B cell (primary cell): Measurements from ENCODE around the gene MT1M. TPM values are rescaled to one million over a fixed set of nuclear protein-coding genes. Genes with fewer than 3 reads are reported as not detected.

Experiments
- ATAC-seq: fragments of 200-7000 bp; cut with Tn5 transposase; one replicate; pipeline ENCODE4 v1.10.0; 2021; ENCODE audit warnings: low read depth, mild to moderate bottlenecking, moderate number of reproducible peaks, moderate library complexity
- CTCF ChIA-PET: fragments of 350-600 bp; sonication (Branson Sonifier 250); formaldehyde crosslinking; loops from one replicate; lab custom pipeline; 2021; ENCODE audit warnings: antibody characterized with exemption, inconsistent platforms; lab: Charles Lee
- POLR2A ChIA-PET: fragments of 350-600 bp; sonication (Branson Sonifier 250); formaldehyde crosslinking; loops from one replicate; lab custom pipeline; 2021; ENCODE audit warnings: antibody characterized with exemption; lab: Charles Lee
- DNase-seq: peaks from one replicate; pipeline ENCODE4 v3.0.0; 2013
- H2AFZ ChIP-seq: 2 replicates; pipeline ENCODE4 v1.6.1; 2012; ENCODE audit warnings: mild to moderate bottlenecking, low read depth, low read length; ENCODE audit not compliant: insufficient read depth, poor library complexity, severe bottlenecking
- H3K27ac ChIP-seq, 2 donors: 1 replicate in 1 of 2; 2 replicates in 1 of 2; pipeline ENCODE4 v1.5.1; 2012 to 2013; ENCODE audit warnings: low read length in 2 of 2, mild to moderate bottlenecking in 2 of 2, moderate library complexity in 1 of 2
- H3K27me3 ChIP-seq, 4 experiments: fragments of 200-600 bp in 1 of 4; sonication (generic) in 1 of 4; replicated peaks in 1 of 4; 1 replicate in 2 of 4; 2 replicates in 2 of 4; pipeline versions ENCODE4 v1.6.1 to v1.7.0; 2013 to 2016; ENCODE audit warnings: low read length in 3 of 4, mild to moderate bottlenecking in 2 of 4, mixed read lengths in 1 of 4, moderate library complexity in 1 of 4; ENCODE audit not compliant: insufficient read depth in 4 of 4, control insufficient read depth in 3 of 4; ENCODE audit errors: control extremely low read depth in 1 of 4
- H3K36me3 ChIP-seq, 2 experiments: replicated peaks in 1 of 2; 1 replicate in 1 of 2; 2 replicates in 1 of 2; pipeline versions ENCODE4 v1.6.1 to v1.7.1; 2013; ENCODE audit warnings: low read length in 1 of 2; ENCODE audit not compliant: insufficient read depth in 2 of 2, control insufficient read depth in 1 of 2; ENCODE audit errors: control extremely low read depth in 1 of 2, extremely low read depth in 1 of 2
- H3K4me1 ChIP-seq, 2 donors: fragments of 200-600 bp in 1 of 2; sonication (generic) in 1 of 2; 1 replicate in 1 of 2; 2 replicates in 1 of 2; pipeline versions ENCODE4 v1.5.1 to v1.6.1; 2013 to 2017; ENCODE audit warnings: low read length in 2 of 2; ENCODE audit not compliant: control insufficient read depth in 2 of 2, insufficient read depth in 2 of 2
- H3K4me2 ChIP-seq: replicated peaks from 2 replicates; pipeline ENCODE3; 2012; ENCODE audit warnings: mild to moderate bottlenecking, low read depth, low read length; ENCODE audit not compliant: poor library complexity, severe bottlenecking
- H3K4me3 ChIP-seq, 5 experiments: fragments of 200-600 bp in 1 of 5; sonication (generic) in 1 of 5; 1 replicate in 3 of 5; 2 replicates in 2 of 5; pipeline versions ENCODE4 v1.5.1 to v1.7.0; 2011 to 2016; ENCODE audit warnings: low read length in 4 of 5, mild to moderate bottlenecking in 4 of 5, low read depth in 2 of 5, control low read depth in 1 of 5, moderate library complexity in 1 of 5; ENCODE audit not compliant: insufficient read depth in 1 of 5; ENCODE audit errors: control extremely low read depth in 1 of 5, extremely low read depth in 1 of 5
- H3K79me2 ChIP-seq: fragments of 200-600 bp; sonication (generic); one replicate; pipeline ENCODE4 v1.6.0; 2016; ENCODE audit warnings: low read length; ENCODE audit not compliant: control insufficient read depth, insufficient read depth
- H3K9ac ChIP-seq: fragments of 200-600 bp; sonication (generic); 2 replicates; pipeline ENCODE4 v1.6.1; 2017; ENCODE audit warnings: mild to moderate bottlenecking, low read length, moderate library complexity
- H3K9me3 ChIP-seq, 3 donors: one replicate each; pipeline versions ENCODE4 v1.6.1 to v1.7.1; 2013; ENCODE audit warnings: low read length in 2 of 3; ENCODE audit not compliant: control insufficient read depth in 2 of 3, insufficient read depth in 1 of 3; ENCODE audit errors: control extremely low read depth in 1 of 3
- H4K20me1 ChIP-seq: 2 replicates; pipeline ENCODE4 v1.6.0; 2012; ENCODE audit warnings: mild to moderate bottlenecking, low read length; ENCODE audit not compliant: insufficient read depth, control insufficient read depth, poor library complexity, severe bottlenecking
- H3K27ac Mint-ChIP-seq: one replicate; pipeline ENCODE4 v1.8.0; 2021; ENCODE audit warnings: mixed read lengths
- H3K27me3 Mint-ChIP-seq: one replicate; pipeline ENCODE4 v1.8.0; 2021; ENCODE audit warnings: mixed read lengths
- H3K4me1 Mint-ChIP-seq: one replicate; pipeline ENCODE4 v1.8.0; 2021; ENCODE audit warnings: mixed read lengths
- H3K4me3 Mint-ChIP-seq: one replicate; pipeline ENCODE4 v1.8.0; 2021; ENCODE audit warnings: mixed read lengths
- H3K9me3 Mint-ChIP-seq: one replicate; pipeline ENCODE4 v1.8.0; 2022; ENCODE audit warnings: mixed read lengths; ENCODE audit not compliant: insufficient read depth
- EZH2 ChIP-seq: IDR thresholded peaks from 2 replicates; pipeline ENCODE4 v1.6.1; 2012; ENCODE audit warnings: borderline replicate concordance, low read depth, mild to moderate bottlenecking, moderate library complexity, low read length; ENCODE audit not compliant: insufficient read depth, poor library complexity, severe bottlenecking
- WGBS: methylation state at CpG from one replicate; pipeline ENCODE4 v1.1.5; 2013; ENCODE audit warnings: missing lambda C conversion rate; ENCODE audit not compliant: insufficient coverage; 5-methylcytosine and 5-hydroxymethylcytosine counted together
- intact Hi-C: fragments of 100-400 bp; cut with micrococcal nuclease; formaldehyde crosslinking; loops from one replicate; pipeline ENCODE4 v1.10.0; 2022
- polyA plus RNA-seq: library from polyadenylated mRNA; depleted of rRNA; stranded (reverse); fragments of >200 nt; gene quantifications from 2 replicates; pipeline ENCODE4 v1.2.3, GENCODE V29; 2012
- total RNA-seq, 2 donors: library from RNA; stranded (reverse); fragments of 120-200 nt in 1 of 2; gene quantifications; 1 replicate in 1 of 2; 2 replicates in 1 of 2; pipeline versions ENCODE4 v1.2.3 to v1.2.4, GENCODE V29; 2013 to 2022
- TF ChIP-seq, protein P1 (sequence below): fragments of 200-600 bp; IDR thresholded peaks from one replicate; pipeline ENCODE4 v1.8.0; 2022; ENCODE audit warnings: antibody characterized with exemption, mild to moderate bottlenecking

The MT1M gene
- total and polyA plus RNA-seq, 2 donors (not counting 1 experiment from before 2014, with no cell fraction given): not detected

DNA sequence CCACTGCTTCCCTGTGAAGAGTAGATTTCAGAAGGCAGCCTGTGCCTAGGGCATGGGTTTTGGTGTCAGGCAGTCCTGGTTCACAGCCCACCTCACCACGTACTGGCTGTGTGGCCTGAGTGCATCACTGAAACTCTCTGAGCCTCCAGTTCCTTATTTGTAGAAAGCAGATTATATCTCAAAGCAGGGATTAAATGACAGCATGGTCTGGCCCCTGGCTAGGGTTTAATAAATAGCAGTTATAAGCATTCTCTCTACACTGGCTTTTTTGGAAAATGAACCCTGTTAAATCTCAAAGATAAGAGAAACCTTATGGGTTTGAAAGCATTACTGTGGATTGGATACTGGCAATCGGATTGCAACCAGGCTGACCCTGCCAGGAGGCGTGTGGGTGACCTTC is 2.9 kb upstream of the MT1M start:
- Histone ChIP-seq H4K20me1 (no peaks in the 10 kb centered on the region), H3K9ac (no peak overlapping the region), H2AFZ (no peak overlapping the region), H3K9me3 (peaks cover 0 to under 1% (median 0%) of the 10 kb centered on the region in 3 donors), H3K36me3 (no peaks in the 10 kb centered on the region), H3K27me3 (peaks cover 0 to 65% (median 36%) of the 10 kb centered on the region in 4 experiments), H3K79me2 (no peaks in the 10 kb centered on the region), H3K27ac (no peak overlapping the region), H3K4me1 (peaks cover 35 to 41% of the 10 kb centered on the region in 2 donors), H3K4me3 (no peak overlapping the region), H3K4me2 (no peak overlapping the region)
- TF ChIP-seq, protein P1, sequence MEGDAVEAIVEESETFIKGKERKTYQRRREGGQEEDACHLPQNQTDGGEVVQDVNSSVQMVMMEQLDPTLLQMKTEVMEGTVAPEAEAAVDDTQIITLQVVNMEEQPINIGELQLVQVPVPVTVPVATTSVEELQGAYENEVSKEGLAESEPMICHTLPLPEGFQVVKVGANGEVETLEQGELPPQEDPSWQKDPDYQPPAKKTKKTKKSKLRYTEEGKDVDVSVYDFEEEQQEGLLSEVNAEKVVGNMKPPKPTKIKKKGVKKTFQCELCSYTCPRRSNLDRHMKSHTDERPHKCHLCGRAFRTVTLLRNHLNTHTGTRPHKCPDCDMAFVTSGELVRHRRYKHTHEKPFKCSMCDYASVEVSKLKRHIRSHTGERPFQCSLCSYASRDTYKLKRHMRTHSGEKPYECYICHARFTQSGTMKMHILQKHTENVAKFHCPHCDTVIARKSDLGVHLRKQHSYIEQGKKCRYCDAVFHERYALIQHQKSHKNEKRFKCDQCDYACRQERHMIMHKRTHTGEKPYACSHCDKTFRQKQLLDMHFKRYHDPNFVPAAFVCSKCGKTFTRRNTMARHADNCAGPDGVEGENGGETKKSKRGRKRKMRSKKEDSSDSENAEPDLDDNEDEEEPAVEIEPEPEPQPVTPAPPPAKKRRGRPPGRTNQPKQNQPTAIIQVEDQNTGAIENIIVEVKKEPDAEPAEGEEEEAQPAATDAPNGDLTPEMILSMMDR: no peak
- no peak for TF ChIP-seq EZH2
- CTCF ChIA-PET: interaction anchor here (1.3 to 2.2 kb wide), 4 partner anchors 14 to 28 kb away, joined by 4 to 15 read pairs (median 6); partner anchors contain the start of gene MT2A
- Mint-ChIP-seq H3K27ac (no peak overlapping the region), H3K4me1 (peaks cover 33% of the 10 kb centered on the region), H3K4me3 (no peak overlapping the region), H3K27me3 (peaks cover 57% of the 10 kb centered on the region), H3K9me3 (no peaks in the 10 kb centered on the region)
- ATAC-seq: no peak
- 91% methylated on average over 3 of the region's 3 CpGs for WGBS
- no peak for DNase-seq
- intact Hi-C loops: no loop called here
- POLR2A ChIA-PET: no interaction called here

DNA sequence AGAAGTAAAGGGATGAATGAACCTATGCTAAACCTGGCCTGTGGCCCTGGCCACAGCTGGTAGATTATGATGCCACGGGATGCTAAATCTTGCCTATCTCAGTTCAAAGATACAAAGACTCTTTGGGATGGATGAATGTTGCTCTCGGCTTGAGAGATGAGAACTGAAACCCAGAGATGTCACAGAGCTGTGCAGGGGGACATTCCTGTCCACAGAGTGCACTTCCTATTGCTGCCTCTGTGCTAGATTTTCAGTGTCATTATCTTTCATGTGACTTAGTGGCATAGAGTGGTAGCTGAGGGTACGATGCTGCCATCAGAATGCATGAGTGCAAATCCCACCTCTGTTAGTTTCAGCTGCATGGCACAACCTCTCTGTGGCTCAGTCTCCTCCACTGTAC is 2.3 kb upstream of the MT1M start:
- intact Hi-C loops: loop anchor here (2.0 to 10.0 kb wide), 2 partner anchors 21 to 55 kb away; partner anchors contain the start of genes MT1X and MT2A
- Histone ChIP-seq H3K4me2 (no peak overlapping the region), H3K4me3 (no peak overlapping the region), H3K9ac (no peak overlapping the region), H3K79me2 (no peaks in the 10 kb centered on the region), H3K9me3 (peaks cover 0 to 4% (median 0%) of the 10 kb centered on the region in 3 donors), H4K20me1 (no peaks in the 10 kb centered on the region), H3K36me3 (no peaks in the 10 kb centered on the region), H3K4me1 (peaks cover 37 to 43% of the 10 kb centered on the region in 2 donors), H3K27me3 (peaks cover 0 to 65% (median 36%) of the 10 kb centered on the region in 4 experiments), H3K27ac (no peak overlapping the region), H2AFZ (no peak overlapping the region)
- Mint-ChIP-seq H3K27ac (no peak overlapping the region), H3K27me3 (peaks cover 59% of the 10 kb centered on the region), H3K4me1 (peaks cover 34% of the 10 kb centered on the region), H3K4me3 (peak overlapping the region; percentile 26), H3K9me3 (no peaks in the 10 kb centered on the region)
- WGBS: 33% methylated on average over 2 of the region's 3 CpGs
- no peak for TF ChIP-seq EZH2
- TF ChIP-seq, protein P1: no peak
- POLR2A ChIA-PET: no interaction called here
- DNase-seq: peak; percentile 69
- CTCF ChIA-PET: interaction anchor here (1.1 to 2.2 kb wide), 6 partner anchors 13 to 116 kb away, joined by 3 to 15 read pairs (median 4); partner anchors contain the start of gene MT2A
- peak; percentile 93 for ATAC-seq
